Measurements from ENCODE around the gene ICE2.

DNA sequence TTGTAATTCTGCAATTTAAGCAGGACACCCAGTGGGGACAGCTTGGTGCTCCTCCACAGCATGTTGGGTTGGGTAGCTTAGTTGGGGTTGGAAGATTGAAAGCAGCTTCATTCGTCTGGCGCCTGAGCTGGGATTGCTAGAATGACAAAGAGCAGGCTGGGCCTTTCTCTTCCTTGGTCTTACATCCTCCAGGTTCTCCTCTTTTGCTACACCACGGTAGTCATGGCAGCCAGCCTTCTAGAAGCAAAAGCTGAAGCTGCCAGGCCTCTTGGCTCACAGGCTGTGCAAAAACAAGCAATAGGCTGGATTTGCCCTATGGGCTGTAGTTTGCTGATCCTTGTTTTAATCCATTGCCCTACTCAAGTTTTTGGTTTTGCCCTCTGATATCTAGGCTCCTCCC, 78.0 kb downstream of the ICE2 start:
- TF ChIP-seq, protein P1, sequence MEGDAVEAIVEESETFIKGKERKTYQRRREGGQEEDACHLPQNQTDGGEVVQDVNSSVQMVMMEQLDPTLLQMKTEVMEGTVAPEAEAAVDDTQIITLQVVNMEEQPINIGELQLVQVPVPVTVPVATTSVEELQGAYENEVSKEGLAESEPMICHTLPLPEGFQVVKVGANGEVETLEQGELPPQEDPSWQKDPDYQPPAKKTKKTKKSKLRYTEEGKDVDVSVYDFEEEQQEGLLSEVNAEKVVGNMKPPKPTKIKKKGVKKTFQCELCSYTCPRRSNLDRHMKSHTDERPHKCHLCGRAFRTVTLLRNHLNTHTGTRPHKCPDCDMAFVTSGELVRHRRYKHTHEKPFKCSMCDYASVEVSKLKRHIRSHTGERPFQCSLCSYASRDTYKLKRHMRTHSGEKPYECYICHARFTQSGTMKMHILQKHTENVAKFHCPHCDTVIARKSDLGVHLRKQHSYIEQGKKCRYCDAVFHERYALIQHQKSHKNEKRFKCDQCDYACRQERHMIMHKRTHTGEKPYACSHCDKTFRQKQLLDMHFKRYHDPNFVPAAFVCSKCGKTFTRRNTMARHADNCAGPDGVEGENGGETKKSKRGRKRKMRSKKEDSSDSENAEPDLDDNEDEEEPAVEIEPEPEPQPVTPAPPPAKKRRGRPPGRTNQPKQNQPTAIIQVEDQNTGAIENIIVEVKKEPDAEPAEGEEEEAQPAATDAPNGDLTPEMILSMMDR (conservative IDR thresholded peaks at IDR 0.05; ENCODE audit: low read depth, low read length), result no peak
- no peak for TF ChIP-seq EZH2 (IDR thresholded peaks at IDR 0.05; ENCODE audit: borderline replicate concordance, low read depth, low read length, poor library complexity, severe bottlenecking)
